GM18511 (cell line): ENCODE data around the gene LSAMP.

Experiments used
- ATAC-seq: cut with Tn5 transposase; IDR thresholded peaks from one replicate; pipeline ENCODE4 v1.9.1; 2021; ENCODE audit warnings: mild to moderate bottlenecking, moderate library complexity; ENCODE audit not compliant: unreplicated experiment

The LSAMP gene

GRCh38 chr3:116065501-116065900 is 379.8 kb downstream of the LSAMP start:
- no peak for ATAC-seq

- ATAC-seq = no peak
These were observed 380.6 kb downstream of the LSAMP start for GRCh38 chr3:116064646-116065045.

- no peak for ATAC-seq
These were observed 385.7 kb downstream of the LSAMP start for GRCh38 chr3:116059421-116060096.

- ATAC-seq = no peak
These were observed 386.4 kb downstream of the LSAMP start for GRCh38 chr3:116058844-116059243.

- ATAC-seq = no peak
These were observed 387.8 kb downstream of the LSAMP start for GRCh38 chr3:116057400-116058006.

- ATAC-seq = peak; percentile 89
These were observed 389.0 kb downstream of the LSAMP start for GRCh38 chr3:116056280-116056679.

GRCh38 chr3:116053017-116053416 is 392.3 kb downstream of the LSAMP start:
- no peak for ATAC-seq

GRCh38 chr3:116052602-116053001 is 392.7 kb downstream of the LSAMP start:
- ATAC-seq = no peak

GRCh38 chr3:116051586-116051985 is 393.7 kb downstream of the LSAMP start:
- ATAC-seq = no peak

- ATAC-seq = peak; percentile 72
These were observed 394.2 kb downstream of the LSAMP start for GRCh38 chr3:116051040-116051439.

- no peak for ATAC-seq
These were observed 394.9 kb downstream of the LSAMP start for GRCh38 chr3:116050311-116050915.

GRCh38 chr3:116048991-116049390 is 396.3 kb downstream of the LSAMP start:
- no peak for ATAC-seq

- ATAC-seq = no peak
These were observed 398.9 kb downstream of the LSAMP start for GRCh38 chr3:116046350-116046749.

- ATAC-seq = no peak
These were observed 400.0 kb downstream of the LSAMP start for GRCh38 chr3:116045314-116045713.

GRCh38 chr3:116040152-116040551 is 405.1 kb downstream of the LSAMP start:
- ATAC-seq = no peak

- no peak for ATAC-seq
These were observed 405.7 kb downstream of the LSAMP start for GRCh38 chr3:116039651-116039985.

GRCh38 chr3:116038968-116039650 is 406.2 kb downstream of the LSAMP start:
- no peak for ATAC-seq

GRCh38 chr3:116037954-116038911 is 407.1 kb downstream of the LSAMP start:
- ATAC-seq = peak; percentile 98

- ATAC-seq = no peak
These were observed 409.9 kb downstream of the LSAMP start for GRCh38 chr3:116035429-116035828.

GRCh38 chr3:116034794-116035193 is 410.5 kb downstream of the LSAMP start:
- ATAC-seq = no peak

GRCh38 chr3:116034086-116034485 is 411.2 kb downstream of the LSAMP start:
- no peak for ATAC-seq
